Astrocyte of the hippocampus (primary cell): ENCODE results near the gene EEF1G.

Source experiments
- DNase-seq: peaks from one replicate; pipeline ENCODE4 v3.0.0; 2011; ENCODE audit warnings: low read depth, low spot score

Gene EEF1G

DNA sequence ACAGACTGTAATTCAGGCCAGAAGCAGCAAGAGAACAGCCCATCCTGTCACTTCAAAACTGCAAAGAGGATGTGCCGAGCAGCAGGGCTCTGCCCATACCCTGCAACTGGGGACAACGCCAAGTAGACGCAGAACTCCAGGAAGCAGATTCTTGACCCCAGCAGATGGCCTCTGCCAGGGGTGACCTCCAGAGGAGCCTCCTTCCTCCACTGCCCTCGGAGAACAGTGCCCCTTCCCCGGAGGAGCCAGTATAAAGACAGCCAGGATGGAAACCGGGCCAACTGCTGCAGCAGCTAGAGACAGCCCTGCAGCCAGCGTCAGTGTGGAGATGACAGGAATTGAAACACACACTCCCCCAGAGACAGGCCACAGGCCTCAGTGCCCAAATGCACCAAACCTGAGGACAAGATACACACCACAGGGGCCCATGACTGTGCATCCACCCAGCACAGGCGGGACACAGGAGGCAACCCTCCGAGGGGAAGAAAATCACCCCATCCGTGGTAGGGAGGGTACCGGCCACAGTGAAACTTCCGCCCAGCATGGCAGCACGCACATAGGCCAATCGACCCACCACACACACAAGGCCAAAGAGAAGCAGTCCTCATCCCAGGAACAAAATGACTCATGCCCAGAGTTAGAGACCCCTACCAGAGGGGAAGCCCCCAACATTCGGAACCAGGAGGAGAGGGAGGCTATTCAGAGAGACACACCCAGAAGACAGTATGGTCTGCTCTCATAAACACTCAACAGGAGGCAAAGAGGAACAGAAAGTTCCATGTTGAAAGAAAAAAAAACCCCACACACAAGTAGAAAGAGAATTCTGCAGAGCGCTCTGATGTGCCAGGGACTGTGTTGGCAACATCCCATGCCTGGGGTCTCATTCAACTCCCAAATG is 32.6 kb downstream of the EEF1G start:
- DNase-seq: no peak

DNA sequence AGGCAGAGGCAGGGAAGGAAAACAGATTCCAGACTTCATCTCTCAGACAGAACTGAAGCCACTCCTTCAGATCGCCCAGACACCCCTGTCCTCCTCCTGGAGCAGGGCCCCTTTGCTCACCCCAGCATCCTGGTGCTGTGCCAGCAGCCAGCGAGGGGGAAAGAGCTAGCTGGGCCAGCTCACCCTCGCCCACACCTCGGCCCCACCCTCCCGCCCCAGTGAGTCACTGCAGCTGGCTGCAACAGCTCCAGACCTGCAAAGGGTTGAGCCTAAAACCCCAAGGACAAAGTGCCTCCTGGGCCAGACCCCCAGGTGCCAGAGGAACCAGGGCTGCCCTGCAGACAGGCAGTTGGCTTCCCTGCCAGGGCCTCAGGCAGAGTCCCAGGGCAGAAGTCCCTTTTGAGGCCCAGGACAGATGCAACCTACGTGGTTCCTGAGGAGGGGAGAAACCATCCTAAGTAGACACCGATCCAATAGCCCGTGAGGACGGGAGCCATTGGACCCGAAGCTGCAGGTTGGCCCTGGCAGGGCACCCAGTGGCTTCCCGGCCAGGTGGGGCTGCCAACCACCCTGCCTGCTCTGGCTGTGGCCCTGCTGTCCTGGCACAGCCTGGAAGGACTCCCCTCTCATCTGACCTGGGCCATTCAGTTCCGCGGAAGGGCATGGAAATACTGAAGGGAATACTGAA is 34.3 kb downstream of the EEF1G start:
- peak; percentile 96 for DNase-seq

DNA sequence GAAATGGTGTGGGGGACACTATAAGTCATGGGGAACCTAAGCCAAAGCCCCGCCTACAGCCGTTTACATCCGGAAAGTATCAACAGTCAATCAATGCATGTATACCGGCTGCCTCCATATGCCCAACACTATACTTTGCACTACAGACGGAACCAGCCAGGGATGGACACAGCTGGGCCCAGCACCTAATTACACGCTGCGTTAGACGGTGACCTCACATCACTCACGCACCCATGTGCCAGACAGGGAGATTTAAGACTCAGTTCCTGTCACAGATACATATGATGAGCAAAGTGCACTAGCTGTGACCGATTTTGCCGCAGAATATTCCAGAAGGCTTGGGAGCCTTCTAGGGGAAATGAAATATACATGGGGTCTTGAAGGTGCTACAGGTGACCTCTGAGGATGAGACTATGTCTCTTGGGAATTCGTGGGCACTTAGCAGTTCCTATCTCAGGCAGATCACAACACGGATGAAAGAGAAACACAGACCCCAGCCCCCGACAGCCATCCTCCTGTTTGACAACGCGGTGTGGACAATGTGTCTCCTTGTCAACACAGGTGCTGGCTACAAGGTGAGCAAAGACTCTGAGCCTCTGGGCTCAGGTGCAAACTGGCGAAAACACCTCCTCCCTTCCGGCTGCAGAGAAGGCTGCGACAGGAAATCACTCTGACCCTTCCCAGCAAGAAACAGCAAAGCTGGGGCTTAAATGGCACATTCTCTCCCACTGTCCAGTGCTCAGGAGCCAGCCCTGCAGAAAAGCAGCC is 35.0 kb downstream of the EEF1G start:
- no peak for DNase-seq

DNA sequence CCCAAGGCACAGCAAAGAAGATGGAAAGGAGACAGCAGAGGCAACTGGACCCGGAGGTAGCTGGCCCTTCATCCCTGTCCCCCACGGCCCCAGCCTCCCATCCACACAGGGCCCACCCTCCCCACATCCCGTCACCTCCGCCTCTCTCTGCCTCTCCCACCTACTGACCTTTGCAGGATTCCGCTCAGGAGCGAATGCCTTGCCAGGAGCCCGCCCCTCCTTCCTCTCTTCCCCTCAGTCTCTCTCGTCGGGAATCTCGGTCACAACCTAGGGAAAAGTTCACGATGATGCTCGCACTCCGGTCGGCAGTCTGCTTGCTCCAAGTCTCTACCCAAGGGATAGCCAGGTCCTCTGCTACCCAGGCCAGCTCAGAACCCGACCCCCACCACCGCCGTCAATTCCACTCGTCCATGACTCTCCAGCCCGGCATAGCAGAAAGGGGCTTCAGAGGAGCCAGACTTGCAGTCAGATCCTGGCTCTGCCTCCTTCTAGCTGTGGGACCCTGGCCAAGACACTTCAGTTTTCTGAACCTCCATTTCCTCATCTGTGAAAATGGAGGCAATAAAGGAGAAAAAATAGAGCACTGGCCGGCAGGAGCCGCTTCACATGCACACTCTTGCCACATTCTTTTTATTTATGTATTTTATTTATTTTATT is 37.3 kb downstream of the EEF1G start:
- no peak for DNase-seq

DNA sequence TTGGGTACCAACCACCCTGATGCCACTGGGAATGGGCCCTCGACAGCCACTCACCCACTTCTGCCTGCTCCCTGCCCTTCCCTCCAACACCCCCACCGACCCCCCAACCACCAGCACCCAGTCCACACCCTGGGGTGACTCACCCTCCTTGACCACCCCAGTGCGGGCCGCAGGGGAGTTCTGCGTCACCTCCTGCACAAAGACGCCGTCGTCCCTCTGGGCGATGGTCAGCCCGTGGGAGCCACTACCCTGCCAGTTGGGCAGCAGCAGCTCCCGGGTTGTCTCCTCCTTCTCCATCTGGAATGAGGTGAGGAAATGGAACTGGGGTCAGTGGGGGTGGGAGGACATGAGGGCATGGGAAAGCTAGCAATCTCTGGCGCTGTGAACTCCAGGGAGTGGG is 37.9 kb downstream of the EEF1G start:
- DNase-seq: no peak

DNA sequence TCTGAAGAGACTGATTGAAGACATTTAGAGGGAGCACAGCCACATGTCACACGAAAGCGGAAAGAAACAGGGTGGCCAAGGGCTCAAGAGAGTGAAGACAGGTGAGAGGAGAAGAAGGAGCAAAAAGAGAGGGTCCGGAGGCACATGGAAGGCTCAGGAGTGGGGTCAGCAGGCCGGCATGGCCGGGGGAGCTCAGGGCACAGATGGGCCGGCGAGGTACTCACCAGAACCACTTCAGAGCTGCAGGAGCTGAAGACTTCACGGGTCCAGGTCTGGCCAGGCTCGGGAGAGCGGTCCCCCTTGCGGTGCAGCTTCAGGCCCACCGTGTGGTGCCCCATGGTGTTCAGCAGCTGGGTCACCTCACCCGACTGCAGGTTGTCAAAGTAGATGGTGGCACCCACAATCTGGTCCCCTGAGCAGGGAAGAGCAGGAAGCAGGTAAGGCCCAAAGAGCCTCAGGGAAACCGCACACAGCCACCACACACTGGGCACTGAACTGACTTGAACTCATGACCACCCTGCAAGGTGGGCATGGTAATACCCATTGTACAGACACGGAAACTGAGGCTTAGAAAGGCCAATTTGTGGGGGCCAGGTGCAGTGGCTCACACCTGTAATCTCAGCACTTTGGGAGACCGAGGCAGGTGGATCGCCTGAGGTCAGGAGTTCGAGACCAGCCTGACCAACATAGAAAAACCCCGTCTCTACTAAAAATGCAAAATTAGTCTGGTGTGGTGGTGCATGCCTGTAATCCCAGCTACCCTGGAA is 38.7 kb downstream of the EEF1G start:
- DNase-seq: no peak

DNA sequence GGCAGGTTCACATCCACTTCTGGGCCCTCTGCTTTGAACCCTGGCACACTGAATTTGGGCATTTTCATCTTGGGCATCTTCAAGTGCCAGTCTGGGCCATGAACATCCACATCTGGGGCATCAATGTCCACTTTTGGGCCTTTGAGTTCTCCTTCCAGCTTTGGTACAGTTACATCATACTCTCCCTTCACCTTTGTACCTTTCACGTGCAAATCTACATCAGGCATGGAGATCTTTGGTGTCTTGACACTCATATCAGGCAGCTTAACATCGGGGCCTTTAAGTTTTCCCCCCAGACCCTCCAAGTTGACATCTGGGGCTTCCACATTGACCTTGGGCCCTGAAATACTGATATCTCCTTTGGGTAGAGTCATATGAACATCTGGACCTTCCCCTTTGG is 41.6 kb downstream of the EEF1G start:
- DNase-seq: no peak

DNA sequence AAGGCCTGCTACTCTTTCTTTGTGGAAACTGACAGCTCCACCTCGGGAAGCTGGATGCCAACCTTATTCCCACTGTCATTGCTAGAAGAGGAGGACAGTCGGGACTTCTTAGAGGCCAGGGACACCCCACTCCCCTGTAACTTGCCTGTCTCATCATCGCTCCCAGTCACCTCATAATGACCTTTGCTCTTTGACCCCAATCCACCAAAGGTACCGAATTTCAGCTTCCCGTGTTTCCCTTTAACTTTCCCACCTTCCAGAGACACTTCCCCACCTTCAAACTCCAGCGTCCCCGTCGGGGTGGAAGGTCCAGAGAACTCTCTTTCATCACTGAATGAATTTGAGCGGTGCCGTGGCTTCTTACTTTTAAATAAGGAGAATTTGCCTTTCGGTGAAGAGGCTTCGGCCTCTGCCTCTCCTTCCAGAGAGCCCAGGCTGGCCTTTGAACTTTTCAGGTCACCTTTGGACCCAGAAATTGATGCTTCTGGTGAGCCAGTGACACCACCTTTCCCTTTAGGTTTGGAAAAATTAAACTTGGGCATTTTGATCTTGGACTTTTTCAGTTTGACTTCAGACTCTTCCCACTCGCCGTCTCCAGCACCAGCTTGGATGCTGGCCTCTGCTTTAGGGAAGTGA is 56.8 kb downstream of the EEF1G start:
- DNase-seq: no peak

DNA sequence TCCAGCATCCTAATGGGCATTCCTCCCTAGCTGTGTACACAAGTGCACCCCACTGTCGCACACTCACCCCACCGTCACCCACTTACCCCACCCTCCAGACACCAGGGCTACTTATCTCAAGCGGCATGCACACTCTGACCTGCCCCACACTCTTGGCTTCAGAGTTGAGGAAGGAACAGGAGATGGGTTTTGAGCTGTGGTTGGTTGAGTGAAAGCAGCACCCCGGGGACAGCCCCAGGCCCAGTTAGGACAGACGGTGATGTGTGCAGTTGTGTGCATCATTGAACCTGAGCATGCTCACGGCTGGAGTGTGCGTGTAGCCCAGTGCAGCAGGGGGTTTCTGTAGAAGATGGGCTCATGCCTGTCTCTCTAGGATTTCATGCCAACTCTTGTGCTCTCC is 59.5 kb downstream of the EEF1G start:
- no peak for DNase-seq

DNA sequence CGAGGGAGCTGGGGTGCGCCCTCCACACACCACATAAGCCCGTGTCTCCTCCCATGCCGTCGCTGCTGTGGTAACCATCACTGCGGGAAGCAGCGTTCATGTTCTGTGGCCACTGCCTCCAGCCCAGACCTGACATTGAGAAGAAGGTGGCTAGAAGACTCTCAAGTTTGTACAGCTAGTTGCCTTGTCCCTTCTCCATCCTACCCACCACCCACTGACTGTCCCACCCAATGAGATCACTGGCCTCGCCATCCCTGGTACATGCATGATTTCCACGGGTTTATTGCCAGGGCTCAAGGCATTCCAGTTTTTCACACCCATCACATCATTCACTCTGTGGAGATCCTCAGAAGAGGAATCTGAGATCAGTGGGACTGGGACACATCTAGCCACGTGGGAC is 60.1 kb downstream of the EEF1G start:
- DNase-seq: no peak

DNA sequence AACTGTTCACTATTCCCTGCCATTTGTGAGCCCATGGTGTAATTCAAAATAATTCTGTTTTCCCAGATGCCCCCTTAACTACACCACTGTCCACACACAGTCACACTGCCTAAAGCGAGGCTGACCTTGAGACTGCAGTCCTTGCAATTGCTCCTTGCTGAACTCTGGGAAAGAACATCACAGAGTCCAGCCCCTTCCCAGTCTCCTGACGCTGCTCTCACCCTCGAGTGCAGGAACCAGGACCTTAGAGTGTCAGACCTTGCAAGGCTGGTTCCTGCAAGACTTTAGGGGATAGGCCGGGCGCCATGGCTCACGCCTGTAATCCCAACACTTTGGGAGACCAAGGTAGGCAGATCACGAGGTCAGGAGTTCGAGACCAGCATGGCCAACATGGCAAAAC is 60.7 kb downstream of the EEF1G start:
- DNase-seq: no peak
